GM06990 (cell line): ENCODE results near the gene SRPK2.

Experiments
- DNase-seq: peaks from one replicate; pipeline ENCODE4 v3.0.0-alpha.2; 2011; ENCODE audit not compliant: insufficient read length; ENCODE audit errors: extremely low read depth
- H3K27me3 ChIP-seq: replicated peaks from 2 replicates; pipeline ENCODE4 v1.6.0; 2011; ENCODE audit warnings: low read length; ENCODE audit not compliant: control insufficient read depth, insufficient read depth
- H3K36me3 ChIP-seq: 2 replicates; pipeline ENCODE4 v1.5.1; 2011; ENCODE audit warnings: low read length; ENCODE audit not compliant: control insufficient read depth, insufficient read depth
- H3K4me3 ChIP-seq: replicated peaks from 2 replicates; pipeline ENCODE4 v1.5.1; 2011; ENCODE audit warnings: low read depth, mild to moderate bottlenecking, control low read depth, low read length
- CTCF ChIP-seq: IDR thresholded peaks from 2 replicates; pipeline ENCODE4 v1.5.1; 2011; ENCODE audit warnings: low read length, control low read depth, mild to moderate bottlenecking, inconsistent platforms; ENCODE audit not compliant: insufficient read depth, poor library complexity, severe bottlenecking

SRPK2 gene

DNA sequence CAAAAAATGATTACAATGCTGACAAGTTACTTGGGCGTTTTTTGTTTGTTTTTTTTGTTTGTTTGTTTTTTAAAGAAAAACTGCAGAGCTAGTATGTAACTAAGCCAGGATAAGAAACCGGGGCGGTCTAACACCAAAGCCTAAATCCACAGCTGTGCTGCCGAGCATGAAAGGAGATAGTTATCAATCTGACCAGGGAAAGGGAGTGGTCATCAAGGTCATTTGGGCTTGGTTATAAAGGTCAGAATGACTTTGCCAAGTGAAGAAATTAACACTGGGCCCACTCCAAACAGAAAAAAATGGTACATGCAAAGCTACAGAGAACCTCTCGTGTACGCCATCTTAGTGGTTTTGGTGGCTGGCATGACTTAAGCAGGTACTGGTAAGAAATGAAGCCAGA lies 104.7 kb downstream of the SRPK2 start:
- H3K36me3 ChIP-seq, result no peaks in the 10 kb centered on the region
- no peak overlapping the region for H3K4me3 ChIP-seq
- no peak for TF ChIP-seq CTCF
- no peak for DNase-seq
- H3K27me3 ChIP-seq, result no peaks in the 10 kb centered on the region

GRCh38 chr7:105281966-105282365 lies 106.8 kb downstream of the SRPK2 start:
- TF ChIP-seq CTCF, result no peak

DNA sequence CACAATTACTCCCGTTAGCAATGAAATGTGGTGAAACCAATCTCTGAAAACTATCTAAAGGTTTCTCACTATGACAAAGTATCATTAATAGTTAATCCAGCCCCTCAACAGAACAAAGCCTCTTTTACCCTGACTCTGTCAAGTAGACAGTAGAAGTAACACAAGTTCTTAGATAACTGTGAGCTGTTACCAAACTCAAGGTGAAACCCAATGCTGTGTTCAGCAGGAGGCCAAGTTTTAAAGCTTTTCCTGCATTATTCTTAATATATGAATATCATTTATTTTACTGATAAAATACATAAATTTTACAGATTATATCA lies 109.1 kb downstream of the SRPK2 start:
- DNase-seq, result no peak
- TF ChIP-seq CTCF, result no peak
- H3K27me3 ChIP-seq, result no peaks in the 10 kb centered on the region
- no peak overlapping the region for H3K4me3 ChIP-seq
- no peaks in the 10 kb centered on the region for H3K36me3 ChIP-seq

More at GRCh38 chr7:105281966-105282365, 106.8 kb downstream of the SRPK2 start:
- Histone ChIP-seq H3K4me3 (no peak overlapping the region), H3K36me3 (no peaks in the 10 kb centered on the region), H3K27me3 (no peaks in the 10 kb centered on the region)
- DNase-seq, result no peak

GRCh38 chr7:105278973-105279687 lies 109.6 kb downstream of the SRPK2 start:
- Histone ChIP-seq H3K4me3 (no peak overlapping the region), H3K36me3 (no peaks in the 10 kb centered on the region), H3K27me3 (no peaks in the 10 kb centered on the region)
- TF ChIP-seq CTCF, result no peak
- no peak for DNase-seq

- H3K27me3 ChIP-seq, result no peaks in the 10 kb centered on the region
- no peak for TF ChIP-seq CTCF
- no peak for DNase-seq
- no peaks in the 10 kb centered on the region for H3K36me3 ChIP-seq
- no peak overlapping the region for H3K4me3 ChIP-seq
Measured at GRCh38 chr7:105278565-105278964, 110.2 kb downstream of the SRPK2 start.

GRCh38 chr7:105277341-105277740 lies 111.4 kb downstream of the SRPK2 start:
- no peaks in the 10 kb centered on the region for H3K27me3 ChIP-seq
- H3K4me3 ChIP-seq, result no peak overlapping the region
- no peaks in the 10 kb centered on the region for H3K36me3 ChIP-seq
- no peak for TF ChIP-seq CTCF
- DNase-seq, result no peak
